SKM-1 treated with dmso at 0.1 percent for 144 hours (cell line): ENCODE results near the gene PARP12.

Source experiments
- DNase-seq: peaks from one replicate; lab custom pipeline; 2025; ENCODE audit not compliant: unreplicated experiment; lab: John Stamatoyannopoulos, UW

Gene PARP12

DNA sequence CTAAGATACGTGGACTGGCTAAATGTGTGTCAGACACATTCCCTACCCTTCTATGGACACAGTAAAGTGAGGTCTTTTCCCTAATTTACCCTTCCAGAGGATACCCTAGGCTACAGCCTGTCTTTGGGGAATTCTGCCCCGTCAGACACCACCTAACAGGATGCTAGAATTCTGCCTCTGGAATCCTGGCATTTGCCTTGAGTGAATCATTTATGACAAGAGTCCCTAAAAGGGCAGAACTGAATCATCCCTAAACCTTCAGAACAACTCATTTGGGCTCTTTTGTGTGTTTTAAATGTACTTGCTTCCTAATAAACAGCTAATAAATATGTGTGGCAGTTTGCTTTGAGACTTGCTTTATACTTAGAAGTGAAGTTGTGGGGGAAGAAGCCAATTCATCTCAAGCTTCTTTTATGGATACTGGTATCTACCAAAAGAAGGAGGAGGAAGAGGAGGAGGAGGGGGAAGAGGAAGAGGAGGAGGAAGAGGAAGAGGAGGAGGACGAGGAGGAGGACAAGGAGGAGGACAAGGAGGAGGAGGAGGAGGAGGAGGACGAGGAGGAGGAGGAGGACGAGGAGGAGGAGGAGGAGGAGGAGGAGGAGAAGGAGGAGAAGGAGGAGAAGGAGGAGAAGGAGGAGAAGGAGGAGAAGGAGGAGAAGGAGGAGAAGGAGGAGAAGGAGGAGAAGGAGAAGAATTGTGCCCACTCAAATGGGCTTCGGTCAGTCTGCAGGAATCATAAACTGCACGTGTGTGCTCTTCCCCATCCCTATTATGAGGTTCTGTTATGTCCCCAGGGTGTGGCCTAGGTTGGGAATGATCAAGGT is 27.1 kb downstream of the PARP12 start:
- DNase-seq, result no peak

- DNase-seq, result no peak
Measured at GRCh38 chr7:140034421-140034820, 28.3 kb downstream of the PARP12 start.

DNA sequence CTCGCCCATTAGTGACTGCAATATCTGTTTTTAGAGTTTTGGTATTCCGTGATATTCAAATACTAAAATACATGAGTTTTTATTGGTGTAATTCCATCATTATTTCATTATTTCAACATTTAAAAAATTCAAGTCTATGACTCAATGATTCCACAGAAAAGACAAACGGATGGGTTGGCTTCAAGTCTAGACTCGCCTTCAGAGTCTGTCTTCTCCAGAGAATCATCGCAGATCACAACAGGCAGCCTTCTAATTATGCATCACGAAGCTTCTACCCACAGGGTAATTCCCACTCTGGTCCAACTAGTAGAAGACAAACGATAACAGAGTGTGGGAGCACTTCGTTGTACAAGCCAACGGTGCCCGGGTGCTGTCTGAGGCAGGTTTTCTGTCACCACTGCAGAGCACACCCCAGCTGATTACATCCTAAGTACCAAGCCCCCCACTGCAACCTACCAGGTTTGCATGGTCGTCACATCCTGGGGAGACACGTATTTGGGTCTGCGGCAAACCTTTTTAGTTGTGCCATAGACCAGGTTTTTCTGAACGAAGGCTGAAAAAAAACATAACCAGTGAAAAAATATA is 28.9 kb downstream of the PARP12 start:
- DNase-seq, result no peak

DNA sequence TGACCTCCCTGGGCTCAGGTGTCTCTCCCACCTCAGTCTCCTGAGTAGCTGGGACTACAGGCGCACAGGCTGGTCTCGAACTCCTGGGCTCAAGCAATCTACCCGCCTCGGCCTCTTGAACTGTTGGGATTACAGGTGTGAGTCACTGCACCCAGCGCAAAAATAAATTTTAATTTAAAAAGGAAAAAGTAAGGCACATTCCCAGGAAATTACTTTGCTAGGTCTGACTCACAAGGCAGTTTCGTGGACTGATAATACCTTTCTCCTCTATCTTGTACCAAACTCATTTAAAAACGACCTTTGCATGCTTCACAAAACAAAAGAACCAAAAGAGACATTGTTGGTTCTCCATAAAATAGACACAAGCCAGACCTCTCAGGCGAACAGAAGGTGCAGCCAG is 29.7 kb downstream of the PARP12 start:
- DNase-seq, result no peak

GRCh38 chr7:140031364-140031763 is 31.4 kb downstream of the PARP12 start:
- no peak for DNase-seq

DNA sequence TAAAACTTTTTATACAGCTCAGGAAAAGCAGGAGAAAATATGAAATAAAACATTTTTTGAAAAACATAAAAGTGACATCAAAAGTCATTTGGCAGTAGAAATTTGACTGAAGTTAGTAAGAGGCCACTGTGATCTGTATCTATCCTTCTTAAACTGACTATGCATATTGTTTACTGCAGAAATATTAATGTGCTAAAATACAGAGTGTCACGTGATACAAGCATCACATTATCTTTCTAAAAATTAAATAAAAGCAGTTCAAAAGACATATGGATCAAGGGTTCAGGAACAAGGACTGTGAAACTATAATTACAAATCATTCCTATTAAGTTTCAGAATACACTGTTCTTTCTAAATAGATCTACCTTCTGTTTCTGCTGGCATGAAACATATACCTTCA is 33.7 kb downstream of the PARP12 start:
- no peak for DNase-seq

- no peak for DNase-seq
Measured at GRCh38 chr7:140028311-140028710, 34.4 kb downstream of the PARP12 start.

DNA sequence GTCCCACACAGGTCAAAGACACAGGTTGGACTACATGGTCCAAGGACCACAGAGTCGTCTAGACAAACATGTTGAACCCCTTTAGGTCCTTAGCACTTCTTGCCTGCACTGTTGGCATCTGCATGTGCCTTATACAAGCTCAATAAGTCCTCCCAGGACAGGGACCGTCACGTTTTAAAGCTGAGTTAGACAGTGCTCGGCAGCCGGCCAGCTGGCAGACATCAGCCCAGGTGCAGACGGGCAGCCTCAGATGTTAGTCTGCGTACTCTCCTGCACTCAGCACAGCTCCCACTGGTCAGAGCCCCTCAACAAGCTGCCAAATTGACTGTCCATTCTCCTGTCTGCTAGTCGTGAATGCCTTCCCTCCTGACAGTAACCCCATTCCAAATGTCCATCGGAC is 34.9 kb downstream of the PARP12 start:
- DNase-seq, result no peak

- DNase-seq, result no peak
Measured at GRCh38 chr7:140026935-140027334, 35.8 kb downstream of the PARP12 start.

- no peak for DNase-seq
Measured at GRCh38 chr7:140025814-140026433, 36.8 kb downstream of the PARP12 start.

DNA sequence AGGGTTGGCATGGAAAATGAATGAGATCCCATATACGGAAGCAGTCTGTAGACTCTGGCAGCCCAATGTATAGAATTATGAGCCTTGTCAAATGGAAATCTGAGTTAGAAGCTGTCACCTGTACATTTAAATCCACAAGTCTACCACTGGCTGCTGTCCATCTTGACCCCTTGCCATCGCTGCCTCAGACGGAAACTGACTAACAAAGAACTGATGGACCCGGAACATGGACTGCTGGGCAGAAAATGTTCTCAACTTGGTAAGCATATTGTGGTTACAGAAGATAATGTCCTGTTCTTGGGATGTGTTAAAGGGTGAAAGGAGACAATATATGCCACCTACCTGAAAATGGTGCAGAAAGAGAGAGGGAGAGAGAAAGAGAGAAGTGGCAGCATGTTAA is 37.5 kb downstream of the PARP12 start:
- no peak for DNase-seq

GRCh38 chr7:140024585-140024984 is 38.2 kb downstream of the PARP12 start:
- DNase-seq, result no peak

DNA sequence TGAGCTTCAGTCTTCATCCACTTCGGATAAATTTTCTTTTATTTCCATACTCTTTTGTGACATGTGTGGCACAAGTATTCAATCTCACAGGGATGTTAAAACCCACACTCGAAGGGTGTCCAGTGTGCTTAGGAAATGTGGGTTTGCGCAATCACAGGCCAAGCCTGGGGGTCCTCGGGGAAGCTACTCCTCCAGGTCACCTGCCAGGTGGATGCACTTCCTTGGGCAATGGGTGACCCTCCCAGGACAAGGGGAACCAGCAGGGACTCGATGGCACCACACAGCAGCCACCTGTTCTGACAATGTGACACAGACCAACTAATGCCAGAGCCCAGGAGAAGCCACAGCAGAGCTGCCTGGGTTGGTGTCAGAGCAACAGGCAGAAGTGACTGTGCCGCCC is 39.0 kb downstream of the PARP12 start:
- no peak for DNase-seq

DNA sequence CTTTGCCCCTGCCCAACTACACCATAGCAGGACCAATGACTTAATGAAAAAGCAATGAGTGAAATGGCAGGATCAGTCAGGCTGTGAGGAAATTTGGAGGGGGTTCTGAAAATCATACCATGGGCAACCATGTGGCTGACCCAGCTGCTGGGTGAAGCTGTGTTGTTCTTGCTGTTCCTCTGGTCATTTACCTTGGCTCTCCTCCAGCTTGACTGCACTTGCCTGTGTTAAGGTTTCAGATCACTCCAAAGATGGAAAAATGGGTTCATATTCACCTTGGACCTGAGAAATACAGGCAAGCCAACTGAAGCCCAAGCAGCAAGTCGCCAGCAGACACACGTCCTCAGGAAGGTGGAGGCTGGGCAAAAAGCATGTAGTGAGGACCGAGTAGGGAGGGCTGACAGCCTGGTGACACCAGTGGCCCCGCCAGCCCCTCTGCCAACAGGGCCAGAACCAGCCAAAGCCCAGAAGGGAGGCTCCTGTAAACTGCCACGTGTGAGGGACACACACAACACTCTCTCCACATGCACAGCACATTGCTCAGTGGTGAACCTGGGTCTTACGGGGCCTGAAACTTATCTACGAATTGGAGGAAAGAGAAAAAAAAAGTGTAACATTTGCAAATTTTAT is 40.1 kb downstream of the PARP12 start:
- no peak for DNase-seq

DNA sequence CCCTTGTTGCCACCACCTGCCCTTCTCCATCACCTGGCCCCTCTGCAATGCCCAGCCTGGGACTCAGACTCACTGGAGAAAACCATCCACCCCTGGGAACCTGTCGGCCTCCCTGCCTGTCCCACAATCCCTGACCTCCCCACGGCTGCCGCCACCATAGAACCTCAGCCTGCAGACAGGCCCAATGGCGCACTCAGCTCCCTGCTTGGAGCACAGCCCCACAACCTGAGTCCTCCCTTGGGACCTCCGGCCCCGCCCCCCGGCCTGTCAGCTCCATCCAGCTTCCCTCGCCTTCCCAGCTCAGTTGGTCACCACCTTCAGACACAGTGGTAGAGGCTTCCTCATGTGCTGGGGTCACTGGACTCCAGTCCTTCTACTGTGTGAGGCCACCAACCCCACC is 41.1 kb downstream of the PARP12 start:
- no peak for DNase-seq

DNA sequence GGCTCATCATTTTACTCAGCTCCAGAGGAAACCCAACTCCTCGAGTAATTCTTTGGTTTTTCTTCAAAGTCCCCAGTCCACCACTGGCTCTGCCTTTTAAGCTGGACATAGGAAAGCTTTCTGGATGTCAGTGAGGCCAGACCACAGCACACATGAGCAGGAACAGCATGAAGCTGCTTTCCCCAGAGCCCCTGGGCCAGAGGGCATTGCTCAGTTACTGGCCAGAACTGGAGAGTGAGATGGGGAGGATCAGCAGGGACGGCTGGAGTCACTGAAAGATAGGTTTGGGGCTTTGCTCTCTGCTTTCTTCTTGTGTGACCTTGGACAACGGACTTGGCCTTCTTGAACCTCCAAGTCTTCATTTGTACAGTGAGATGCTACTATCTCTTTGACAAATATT is 43.1 kb downstream of the PARP12 start:
- no peak for DNase-seq

DNA sequence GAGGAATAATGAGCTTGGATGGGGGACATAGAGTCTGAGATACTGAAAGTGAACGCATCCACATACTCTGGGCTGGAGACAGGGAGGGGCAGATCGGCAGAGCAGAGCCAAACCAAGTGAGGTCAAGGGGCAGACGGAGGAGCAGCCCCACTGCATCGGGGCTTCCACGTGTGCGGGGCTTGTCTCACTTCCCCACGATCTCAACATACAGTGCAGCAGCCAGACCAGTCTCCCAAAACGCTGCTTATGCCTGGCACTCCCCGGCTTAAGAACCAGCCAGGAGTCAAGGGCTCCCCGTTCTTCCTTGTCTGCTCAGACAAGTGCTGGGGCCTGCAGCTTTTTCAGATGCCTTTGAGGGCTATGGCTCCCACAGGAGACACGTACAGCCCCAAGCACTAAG is 43.6 kb downstream of the PARP12 start:
- no peak for DNase-seq

GRCh38 chr7:140018125-140019043 is 44.4 kb downstream of the PARP12 start:
- no peak for DNase-seq

- DNase-seq, result no peak
Measured at GRCh38 chr7:140017543-140017942, 45.2 kb downstream of the PARP12 start.

- DNase-seq, result no peak
Measured at GRCh38 chr7:140017034-140017433, 45.7 kb downstream of the PARP12 start.

DNA sequence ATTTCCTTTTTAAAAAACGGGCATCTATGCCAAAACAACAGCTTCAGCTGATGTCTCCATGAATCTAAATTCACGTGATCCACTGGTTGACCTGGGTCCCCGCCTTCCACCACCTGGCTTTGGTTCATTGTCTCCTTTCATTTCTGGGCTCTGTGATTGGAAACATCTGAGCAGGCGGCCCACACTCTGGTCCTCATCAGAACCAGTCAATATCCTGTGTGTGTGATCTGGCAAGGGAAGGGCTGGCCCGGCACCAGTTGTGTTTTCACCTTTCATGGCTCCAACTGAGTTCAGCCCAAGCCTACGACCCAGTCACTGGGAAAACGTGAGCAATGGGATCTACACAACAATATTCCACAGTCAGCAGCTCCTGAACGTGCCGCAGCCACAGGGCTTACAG is 46.2 kb downstream of the PARP12 start:
- no peak for DNase-seq
